GM08714 (cell line): ENCODE measurements around the gene NFE2.

Experiments
- H3K4me3 ChIP-seq: fragments of 200-500 bp; sonication (Bioruptor generic); 2 replicates; pipeline ENCODE4 v1.5.1; 2014; ENCODE audit warnings: mild to moderate bottlenecking, low read length, inconsistent platforms
- ZNF274 ChIP-seq: IDR thresholded peaks from 2 replicates; pipeline ENCODE4 v1.6.1; 2012; ENCODE audit warnings: mild to moderate bottlenecking, low read depth, low read length

The NFE2 gene

DNA sequence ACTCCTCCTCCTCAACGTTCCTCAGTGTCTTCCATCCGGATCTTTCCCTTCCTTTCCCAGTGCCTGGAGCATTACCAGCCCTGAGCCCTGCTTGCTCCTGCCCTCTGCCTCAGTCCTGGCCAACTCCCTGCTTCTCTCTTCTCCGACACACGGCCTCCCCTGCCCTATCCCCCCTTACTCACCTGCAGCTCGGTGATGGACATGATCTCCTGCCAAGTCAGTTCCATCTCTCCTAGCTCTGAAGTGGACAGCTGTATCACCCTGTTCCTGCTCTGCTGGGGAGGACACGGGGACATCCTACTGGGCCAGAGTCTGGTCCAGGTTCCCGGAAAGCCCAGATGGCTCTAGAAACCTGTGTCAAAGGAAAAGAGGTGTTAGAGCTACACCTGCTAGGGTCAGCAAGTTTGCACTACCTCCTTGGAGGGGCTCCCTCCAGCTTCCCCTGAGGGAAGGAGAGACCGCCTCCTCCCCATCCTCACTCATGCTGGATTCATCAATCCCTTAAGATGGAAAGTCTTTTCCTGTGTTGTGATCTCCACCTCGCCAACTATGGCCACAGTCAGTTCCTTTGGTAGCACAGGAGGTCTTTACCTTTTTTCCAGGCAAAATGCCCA lies 5.8 kb downstream of the NFE2 start:
- no peak overlapping the region for H3K4me3 ChIP-seq
- no peak for TF ChIP-seq ZNF274

DNA sequence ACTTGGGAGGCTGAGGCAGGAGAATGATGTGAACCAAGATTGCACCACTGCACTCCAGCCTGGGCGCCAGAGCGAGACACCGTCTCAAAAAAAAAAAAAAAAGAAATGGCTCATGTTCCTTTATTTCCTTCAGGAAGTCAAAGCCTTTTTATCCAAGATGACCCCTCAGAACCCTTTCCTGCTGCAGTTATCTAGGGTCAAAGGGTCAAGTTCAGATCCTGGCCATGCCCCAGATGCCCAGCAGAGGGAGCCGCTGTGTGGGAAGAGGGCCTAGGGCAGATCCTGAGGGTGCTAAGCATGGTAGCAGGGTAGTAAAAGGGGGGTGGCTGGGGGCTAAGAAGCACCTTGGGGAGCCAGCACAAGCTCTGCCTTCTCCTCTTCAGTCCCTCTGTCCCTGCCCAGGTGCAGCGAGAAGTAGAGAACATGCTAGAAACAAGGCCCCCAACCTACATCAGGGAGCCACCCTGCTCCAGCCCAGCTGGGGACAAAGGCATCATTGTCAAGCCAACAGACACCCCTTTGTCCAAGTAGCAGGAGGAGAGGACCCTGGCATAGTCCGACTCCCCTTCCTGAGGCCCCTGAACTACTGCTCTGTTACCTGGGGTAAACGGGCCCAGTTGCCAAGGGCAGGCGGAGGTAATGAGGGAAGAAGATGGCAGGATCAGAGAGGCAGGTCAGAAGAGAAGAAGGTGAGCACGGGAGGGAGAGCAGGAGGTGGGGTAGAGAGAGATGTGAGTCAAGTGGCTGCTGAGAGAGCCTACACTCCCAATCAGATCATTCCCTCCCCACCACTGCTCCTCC lies 6.5 kb downstream of the NFE2 start:
- no peak overlapping the region for H3K4me3 ChIP-seq
- no peak for TF ChIP-seq ZNF274

DNA sequence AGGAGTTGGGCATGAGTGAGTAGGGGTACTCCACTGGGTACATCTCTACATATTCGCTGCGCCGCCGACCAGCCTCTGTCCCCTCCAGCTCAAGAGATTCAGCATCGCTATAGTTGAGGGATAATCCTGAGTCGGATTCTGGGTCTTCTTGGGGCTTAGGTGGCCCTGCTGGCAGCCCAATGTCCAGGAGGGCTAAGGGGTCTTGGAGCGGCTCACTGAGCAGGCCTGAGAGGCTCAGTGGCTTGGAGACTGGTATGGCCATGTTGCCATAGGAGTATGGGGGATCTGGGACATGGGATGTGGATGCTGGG lies 7.9 kb downstream of the NFE2 start:
- no peak for TF ChIP-seq ZNF274

DNA sequence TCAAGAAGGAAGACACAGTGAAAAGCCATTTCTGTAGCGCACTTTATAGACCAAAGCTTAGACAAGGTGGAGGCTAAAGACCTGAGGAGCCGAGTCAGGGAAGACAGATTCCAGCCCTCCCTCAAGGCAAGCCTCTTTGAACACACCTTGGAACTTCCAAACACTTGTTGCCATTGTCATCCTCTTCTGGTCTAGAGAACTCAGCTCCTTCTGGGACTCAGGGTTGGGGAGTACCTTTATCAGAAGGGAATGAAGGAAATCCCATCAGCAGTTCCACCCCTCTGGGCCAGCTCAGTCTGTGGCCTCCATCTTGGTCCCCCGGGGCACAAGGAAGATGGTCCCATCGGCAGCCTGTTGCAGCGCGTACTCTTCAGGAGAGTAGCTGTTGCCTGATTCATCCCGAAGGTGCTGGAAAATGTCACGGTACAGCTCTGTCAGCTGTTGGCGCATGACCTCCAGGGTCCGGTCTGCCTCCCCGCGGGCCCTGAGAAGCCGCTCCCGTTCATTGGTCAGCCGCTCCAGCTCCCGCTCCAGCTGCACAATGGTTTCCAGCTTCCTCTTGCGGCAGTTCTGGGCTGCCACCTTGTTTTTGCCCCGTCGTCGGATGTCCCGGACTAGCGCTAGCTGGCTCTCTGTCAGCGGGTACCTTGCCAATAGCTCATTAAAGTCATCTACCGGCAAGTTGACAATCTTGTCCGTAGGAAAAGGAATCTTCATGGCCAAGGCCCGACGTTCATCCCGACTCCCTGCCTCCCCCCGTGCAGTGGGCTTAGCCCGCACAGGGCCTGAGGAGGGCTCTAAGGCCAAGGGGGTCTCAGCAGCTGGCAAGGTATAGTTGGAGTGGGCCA lies 8.5 kb downstream of the NFE2 start:
- no peak overlapping the region for H3K4me3 ChIP-seq
- no peak for TF ChIP-seq ZNF274

More for the DNA sequence above, 7.9 kb downstream of the NFE2 start:
- H3K4me3 ChIP-seq: no peak overlapping the region

DNA sequence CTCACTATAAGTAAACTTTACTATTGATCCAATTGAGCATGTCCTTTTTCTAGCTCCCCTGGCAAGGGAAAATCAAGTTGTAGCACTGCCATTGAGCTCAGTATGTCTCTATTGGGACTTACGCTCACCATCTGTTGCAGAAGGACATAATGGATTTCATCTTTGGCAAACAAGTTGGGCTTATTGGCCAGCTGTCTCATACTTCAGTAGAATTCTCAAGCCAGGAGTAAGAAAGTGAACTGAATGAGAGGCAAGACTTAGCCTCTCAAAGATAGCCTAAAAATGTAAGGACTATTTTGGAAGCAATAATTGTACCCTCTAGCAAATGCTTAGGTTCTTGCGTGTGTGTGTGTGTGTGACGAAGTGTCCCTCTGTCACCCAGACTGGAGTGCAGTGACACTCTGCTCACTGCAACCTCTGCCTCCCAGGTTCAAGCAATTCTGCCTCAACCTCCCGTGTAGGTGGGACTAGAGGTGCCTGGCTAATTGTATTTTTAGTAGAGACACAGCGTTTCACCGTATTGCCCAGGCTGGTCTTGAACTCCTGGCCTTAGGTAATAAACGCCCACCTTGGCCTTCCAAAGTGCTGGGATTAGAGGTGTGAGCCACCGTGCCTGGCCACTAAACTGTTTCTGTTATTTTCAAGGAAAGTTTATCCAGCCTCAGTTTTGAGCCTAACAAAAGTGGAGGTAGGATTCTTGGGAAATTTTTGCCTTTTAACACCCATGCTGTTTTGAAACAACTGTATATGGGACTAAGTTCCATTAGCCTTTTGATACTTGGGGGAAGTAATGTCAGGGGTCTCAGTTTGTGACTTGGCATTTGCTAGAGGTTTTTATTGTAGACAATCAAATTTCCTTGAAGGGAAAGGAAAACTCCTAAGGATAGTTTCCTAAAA lies 13.3 kb downstream of the NFE2 start:
- no peak overlapping the region for H3K4me3 ChIP-seq
- no peak for TF ChIP-seq ZNF274

DNA sequence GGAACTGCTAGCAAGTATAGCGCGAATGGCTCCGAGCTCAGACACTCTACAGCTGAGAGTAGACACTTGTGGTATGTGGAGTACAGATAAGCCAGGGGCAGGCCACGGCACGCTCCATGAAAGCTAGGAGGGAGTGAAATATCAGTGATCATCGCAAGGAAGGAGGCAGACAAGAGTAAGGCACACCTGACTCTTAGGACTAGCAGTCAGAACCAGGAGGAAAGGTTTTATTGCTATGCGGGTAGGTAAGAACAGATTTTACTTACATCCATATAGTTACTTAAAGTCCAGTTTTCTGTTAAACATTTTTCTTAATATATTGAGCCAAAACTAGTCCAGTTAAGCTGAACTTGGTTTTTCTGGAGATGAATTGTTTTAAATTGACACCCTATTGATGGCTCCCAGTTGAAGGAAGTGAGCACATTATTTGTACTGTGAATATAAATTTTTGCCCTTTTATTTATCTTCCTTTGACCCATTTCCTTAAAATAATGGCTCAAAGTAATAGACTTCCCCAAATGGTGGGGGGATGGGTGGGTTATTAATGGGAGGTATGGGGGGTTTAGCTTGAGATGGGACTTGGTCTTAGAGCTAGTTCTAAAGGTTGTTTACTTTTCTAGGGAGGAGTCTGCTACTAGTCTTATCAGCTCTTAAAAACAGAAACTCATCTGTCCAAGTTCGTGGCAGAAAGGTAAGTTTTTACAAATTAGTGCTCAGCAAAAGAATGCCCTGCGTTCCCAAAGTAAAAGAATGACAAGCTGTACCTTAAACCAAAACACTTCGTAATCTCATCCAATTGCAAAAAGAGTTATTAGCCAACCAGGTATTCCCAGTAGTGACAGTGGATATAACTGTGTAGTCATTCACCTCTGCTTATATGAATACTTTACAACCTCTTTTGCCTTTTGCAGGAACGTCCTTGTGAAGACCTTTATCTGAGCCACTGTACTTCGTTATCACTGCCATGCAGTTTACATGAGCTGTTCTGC lies 14.5 kb downstream of the NFE2 start:
- H3K4me3 ChIP-seq: no peak overlapping the region
- no peak for TF ChIP-seq ZNF274

DNA sequence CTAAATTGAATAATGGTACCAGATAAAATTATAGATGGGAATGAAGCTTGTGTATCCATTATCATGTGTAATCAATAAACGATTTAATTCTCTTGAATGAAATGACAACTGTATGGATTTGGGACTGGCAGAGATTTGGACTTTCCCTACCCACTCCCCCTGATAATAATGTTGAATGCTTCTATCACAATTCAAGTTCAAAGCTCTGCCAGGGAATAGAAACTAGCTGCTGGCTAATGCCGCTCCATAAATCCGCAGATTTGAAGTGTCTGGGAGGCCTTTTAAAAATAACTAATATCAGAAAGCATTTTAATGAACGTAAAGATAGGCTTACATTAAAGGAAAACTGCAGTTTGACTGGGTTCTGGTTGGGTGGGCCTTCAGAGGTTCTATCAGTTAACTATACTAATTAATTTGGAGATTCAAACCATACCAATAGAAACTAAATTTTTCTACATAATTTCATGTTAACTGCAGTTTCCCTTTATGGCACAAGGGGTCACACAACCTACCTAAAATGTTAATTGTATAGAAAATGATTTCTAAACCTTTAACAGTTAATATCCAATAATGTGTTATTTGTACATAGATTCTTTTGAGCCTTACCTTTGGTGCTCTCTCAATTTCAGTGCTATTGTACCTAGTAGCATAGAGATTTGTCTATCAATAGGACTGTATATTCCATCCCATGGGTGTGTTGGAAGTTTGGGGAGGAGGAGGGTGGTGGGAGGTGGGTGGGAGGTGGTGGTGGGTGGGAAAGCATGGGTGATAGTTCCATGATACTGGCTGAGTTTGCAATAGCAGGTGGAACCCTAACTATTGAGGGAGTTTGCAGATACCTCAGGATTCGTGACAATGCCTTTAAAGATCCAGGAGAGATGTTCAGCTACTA lies 15.4 kb downstream of the NFE2 start:
- 0 out of 2 replicates have a peak overlapping the region, but pooled peaks have one; percentile 26 for H3K4me3 ChIP-seq
- TF ChIP-seq ZNF274: no peak

DNA sequence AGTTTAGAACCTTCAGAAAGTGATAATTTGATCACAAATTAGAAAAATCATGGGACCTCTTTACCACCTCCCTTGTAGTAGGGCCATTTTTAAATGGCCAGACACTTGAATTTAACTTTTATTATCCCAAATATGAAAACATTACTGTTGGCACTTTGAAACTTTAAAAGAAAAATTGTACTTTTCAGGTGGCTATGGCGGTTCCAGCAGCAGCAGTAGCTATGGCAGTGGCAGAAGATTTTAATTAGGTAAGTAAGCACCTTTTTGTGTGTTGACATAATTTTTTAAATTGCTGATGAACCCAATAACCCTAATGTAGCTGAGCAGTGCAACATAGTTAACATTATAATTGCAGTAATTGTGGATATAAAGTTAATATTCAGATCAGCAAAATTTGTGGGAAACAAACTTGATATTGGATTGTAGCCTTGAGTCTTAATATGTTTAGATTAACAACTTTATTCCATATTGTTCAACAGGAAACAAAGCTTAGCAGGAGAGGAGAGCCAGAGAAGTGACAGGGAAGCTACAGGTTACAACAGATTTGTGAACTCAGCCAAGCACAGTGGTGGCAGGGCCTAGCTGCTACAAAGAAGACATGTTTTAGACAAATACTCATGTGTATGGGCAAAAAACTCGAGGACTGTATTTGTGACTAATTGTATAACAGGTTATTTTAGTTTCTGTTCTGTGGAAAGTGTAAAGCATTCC lies 16.6 kb downstream of the NFE2 start:
- H3K4me3 ChIP-seq: peak overlapping the region; percentile 98

DNA sequence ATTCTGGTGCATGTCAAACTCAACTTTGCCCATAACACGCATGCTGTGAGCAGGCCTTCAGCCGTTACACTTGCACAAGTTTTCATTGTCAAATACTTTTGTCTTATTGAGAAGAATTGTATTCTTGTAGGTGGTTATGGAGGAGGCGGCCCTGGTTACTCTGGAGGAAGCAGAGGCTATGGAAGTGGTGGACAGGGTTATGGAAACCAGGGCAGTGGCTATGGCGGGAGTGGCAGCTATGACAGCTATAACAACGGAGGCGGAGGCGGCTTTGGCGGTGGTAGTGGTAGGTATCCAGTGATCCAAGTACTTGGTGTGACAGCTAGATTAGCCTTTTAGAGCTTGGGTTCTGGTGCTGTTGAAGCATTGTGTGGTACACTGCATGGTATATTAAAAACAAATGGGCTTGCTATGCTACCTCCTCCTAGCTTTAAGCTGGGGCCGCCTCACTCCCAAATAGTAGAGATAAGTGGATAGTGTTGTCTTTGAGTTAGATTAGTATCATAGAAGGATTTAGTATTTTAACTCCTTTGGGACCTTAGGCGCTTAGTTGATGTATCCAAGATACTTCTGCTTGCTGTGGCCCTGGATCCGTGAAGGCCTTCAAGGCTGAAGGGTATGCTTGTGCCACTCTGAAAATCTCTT lies 17.7 kb downstream of the NFE2 start:
- H3K4me3 ChIP-seq: peak overlapping the region; percentile 98
- TF ChIP-seq ZNF274: no peak

DNA sequence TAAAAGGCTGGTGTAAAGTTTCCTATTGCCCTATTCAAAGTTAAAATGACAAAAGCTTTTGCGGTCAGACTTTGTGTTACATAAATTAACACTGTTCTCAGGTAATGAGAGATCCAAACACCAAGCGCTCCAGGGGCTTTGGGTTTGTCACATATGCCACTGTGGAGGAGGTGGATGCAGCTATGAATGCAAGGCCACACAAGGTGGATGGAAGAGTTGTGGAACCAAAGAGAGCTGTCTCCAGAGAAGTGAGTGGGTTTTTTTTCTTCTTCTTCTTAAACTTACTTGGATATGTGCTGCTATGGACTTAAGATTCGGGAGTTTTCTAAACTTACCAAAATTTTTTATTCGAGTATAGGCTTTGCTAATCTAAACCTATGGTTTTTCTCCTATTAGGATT lies 19.1 kb downstream of the NFE2 start:
- peak overlapping the region; percentile 98 for H3K4me3 ChIP-seq

DNA sequence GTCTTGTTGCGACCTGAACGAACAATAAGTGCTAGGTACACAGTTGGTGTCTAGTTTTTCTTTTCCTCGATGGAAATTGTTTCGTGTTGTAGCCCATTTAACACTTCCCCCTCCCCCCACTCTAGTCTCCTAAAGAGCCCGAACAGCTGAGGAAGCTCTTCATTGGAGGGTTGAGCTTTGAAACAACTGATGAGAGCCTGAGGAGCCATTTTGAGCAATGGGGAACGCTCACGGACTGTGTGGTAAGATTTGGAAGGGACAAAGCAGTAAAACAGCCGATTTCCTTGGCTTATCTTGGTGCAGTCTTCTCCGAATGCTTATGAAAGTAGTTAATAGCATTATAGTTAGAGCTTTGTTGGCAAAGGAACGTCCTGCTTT lies 19.6 kb downstream of the NFE2 start:
- peak overlapping the region; percentile 98 for H3K4me3 ChIP-seq
